Lower leg skin (tissue), 4 donors: ENCODE measurements around the gene CAMKMT. TPM values are rescaled to one million over a fixed set of nuclear protein-coding genes. Genes with fewer than 3 reads are reported as not detected.

Experiments
- DNase-seq, 2 donors: peaks; one replicate each; pipeline ENCODE4 v3.0.0-alpha.2; 2019; ENCODE audit warnings: low spot score in 2 of 2
- H3K4me3 ChIP-seq: fragments of 200-600 bp; sonication (generic); 2 replicates; pipeline ENCODE4 v1.5.1; 2017; ENCODE audit warnings: mild to moderate bottlenecking, low read depth; ENCODE audit not compliant: poor library complexity, severe bottlenecking
- POLR2A ChIP-seq, 2 donors: fragments of 450-650 bp; IDR thresholded peaks; one replicate each; pipeline ENCODE4 v1.6.1; 2016 to 2017; ENCODE audit warnings: antibody characterized with exemption in 2 of 2, mild to moderate bottlenecking in 1 of 2, moderate library complexity in 1 of 2
- WGBS, 2 donors: methylation state at CpG; one replicate each; pipeline ENCODE4 v1.1.5; 2018; 5-methylcytosine and 5-hydroxymethylcytosine counted together
- intact Hi-C: fragments of 100-400 bp; cut with DNase I; formaldehyde crosslinking; loops from one replicate; pipeline ENCODE4 v1.15.0; 2023; ENCODE audit warnings: low total_unique reads
- total RNA-seq, 4 donors: library from RNA; depleted of rRNA; stranded (reverse); fragments of >200 nt; gene quantifications; one replicate each; pipeline ENCODE4 v1.1.0, GENCODE V29; 2016
- TF ChIP-seq, protein P1 (sequence below), 3 donors: fragments of 450-650 bp; IDR thresholded peaks; one replicate each; pipeline ENCODE4 v1.5.1; 2016; ENCODE audit warnings: antibody characterized with exemption in 3 of 3, mild to moderate bottlenecking in 3 of 3, moderate library complexity in 2 of 3

The CAMKMT gene
- total RNA-seq, 4 donors from 2014 or later, result 4.2 to 18.3 (median 9.8) TPM

DNA sequence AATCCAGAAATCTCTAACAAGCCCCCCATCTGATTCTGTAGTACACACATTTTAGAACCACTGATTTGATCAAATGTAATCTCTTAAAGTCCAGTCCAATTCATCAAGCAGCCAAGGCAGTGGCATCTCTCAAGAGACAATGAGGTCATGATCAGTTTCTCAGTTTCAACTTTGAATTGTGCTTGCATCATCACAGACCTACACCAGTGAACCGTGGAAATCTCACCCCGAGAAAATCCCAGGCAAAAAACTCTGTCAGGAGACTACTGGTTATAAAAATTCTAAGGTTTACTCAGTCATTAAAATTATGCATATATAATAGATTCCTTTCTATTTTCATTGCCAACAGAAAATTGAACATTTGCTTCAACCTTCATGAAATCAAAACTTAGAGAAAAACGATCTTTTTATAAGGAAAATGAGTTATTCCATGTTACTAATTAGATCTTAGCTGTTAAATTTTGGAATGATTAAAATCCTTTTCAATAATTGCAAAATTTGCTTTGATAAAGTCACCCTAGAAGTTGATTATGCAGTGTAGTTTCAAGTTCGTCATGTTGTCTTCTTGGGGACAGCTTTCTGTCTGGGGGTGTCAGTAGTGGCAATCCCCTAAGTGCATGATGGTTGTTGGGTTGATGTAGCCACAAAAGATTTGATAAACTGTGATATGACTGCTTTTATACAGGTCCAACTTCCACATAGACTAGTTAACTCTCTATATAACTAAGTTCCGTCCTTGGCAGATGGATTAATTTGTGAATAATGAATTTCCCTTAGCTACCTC is 235.0 kb downstream of the CAMKMT start:
- intact Hi-C loops, result no loop called here
- WGBS, 2 donors, result 72 to 83% methylated on average over 5 of the region's 5 CpGs

DNA sequence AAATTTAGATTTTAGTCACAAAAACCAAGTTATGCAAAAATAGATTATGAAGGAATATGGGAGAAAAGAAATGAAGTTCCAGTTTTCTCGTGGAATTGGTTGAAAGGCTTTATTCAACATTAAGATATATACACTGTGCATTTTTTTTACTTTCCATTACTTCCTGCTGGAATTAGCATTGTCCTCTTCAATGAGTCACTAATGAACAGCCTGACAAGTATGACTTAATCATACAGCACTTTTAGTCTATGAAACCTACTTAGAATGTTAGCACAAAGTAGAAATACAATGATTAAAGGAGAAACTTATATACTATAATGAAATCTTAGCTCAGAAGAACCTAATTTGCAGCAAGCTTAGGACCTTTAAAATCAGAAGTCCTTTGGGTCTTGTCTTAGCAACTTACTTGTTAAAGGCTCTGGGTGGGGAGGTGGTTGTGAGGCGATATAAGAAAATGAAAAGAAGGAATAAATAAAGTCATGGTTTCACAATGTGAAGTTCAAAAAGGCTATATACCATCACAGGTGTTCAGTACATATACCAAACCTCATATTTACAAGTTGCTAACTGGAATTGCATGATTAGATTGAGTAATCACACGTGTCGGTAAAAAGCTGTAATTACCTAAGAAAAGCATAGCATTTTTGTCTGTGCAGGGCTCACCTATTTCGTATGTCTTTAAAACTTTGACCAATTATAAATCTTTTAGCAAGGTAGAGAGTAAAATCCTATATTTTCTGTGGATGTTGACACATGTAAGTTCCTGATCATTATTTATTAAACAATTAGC is 236.8 kb downstream of the CAMKMT start:
- intact Hi-C loops, result no loop called here
- TF ChIP-seq, protein P1, sequence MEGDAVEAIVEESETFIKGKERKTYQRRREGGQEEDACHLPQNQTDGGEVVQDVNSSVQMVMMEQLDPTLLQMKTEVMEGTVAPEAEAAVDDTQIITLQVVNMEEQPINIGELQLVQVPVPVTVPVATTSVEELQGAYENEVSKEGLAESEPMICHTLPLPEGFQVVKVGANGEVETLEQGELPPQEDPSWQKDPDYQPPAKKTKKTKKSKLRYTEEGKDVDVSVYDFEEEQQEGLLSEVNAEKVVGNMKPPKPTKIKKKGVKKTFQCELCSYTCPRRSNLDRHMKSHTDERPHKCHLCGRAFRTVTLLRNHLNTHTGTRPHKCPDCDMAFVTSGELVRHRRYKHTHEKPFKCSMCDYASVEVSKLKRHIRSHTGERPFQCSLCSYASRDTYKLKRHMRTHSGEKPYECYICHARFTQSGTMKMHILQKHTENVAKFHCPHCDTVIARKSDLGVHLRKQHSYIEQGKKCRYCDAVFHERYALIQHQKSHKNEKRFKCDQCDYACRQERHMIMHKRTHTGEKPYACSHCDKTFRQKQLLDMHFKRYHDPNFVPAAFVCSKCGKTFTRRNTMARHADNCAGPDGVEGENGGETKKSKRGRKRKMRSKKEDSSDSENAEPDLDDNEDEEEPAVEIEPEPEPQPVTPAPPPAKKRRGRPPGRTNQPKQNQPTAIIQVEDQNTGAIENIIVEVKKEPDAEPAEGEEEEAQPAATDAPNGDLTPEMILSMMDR (IDR thresholded peaks at IDR 0.05), result no peak
- no peak for TF ChIP-seq POLR2A (IDR thresholded peaks at IDR 0.05)
- H3K4me3 ChIP-seq, result no peak overlapping the region
- DNase-seq, result no peak
- WGBS, 2 donors, result 67 to 76% methylated on average over 5 of the region's 5 CpGs

More for the DNA sequence above, 235.0 kb downstream of the CAMKMT start:
- no peak overlapping the region for H3K4me3 ChIP-seq
- DNase-seq, result no peak
- TF ChIP-seq, protein P1 (IDR thresholded peaks at IDR 0.05), result no peak
- no peak for TF ChIP-seq POLR2A (IDR thresholded peaks at IDR 0.05)

DNA sequence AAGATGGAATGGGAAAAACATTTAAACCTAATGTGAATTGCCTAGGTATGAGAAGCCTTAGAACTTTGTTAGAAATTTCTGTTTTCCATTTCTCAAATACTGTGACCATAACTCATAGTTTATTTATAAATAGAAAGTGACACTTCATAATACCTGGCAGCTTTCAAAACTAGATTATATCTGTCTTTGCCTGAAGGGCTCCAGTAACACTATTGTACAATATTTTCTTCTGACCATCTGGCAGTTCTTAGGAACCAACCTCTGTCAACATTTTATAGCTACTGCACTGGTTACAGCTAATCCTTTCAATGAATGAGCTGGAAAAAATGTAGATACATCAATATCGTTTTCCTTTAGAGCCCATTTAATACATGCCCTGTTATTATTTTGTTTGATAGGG is 237.4 kb downstream of the CAMKMT start:
- H3K4me3 ChIP-seq, result no peak overlapping the region
- intact Hi-C loops, result no loop called here
- TF ChIP-seq, protein P1 (IDR thresholded peaks at IDR 0.05), result no peak
- no peak for DNase-seq
- WGBS, 2 donors, result 48 to 62% methylated on average over 1 of the region's 1 CpG

DNA sequence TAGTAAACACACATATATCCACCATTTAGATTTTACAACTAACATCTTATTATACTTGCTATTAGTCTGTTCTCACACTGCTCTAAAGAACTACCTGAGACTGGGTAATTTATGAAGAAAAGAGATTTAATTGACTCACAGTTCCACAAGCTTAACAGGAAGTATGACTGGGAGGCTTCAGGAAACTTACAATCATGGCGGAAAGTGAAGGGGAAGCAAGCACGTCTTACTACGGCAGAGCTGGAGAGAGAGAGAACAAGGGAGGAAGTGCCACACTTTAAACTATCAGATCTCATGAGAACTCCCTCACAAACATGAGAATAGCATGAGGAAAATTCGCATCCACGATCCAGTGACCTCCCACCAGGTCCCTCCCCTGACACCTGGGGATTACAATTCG is 240.7 kb downstream of the CAMKMT start:
- no peak for TF ChIP-seq POLR2A (IDR thresholded peaks at IDR 0.05)
- TF ChIP-seq, protein P1 (IDR thresholded peaks at IDR 0.05), result no peak
- WGBS, 2 donors, result 90 to 93% methylated on average over 6 of the region's 6 CpGs
- no peak for DNase-seq
- H3K4me3 ChIP-seq, result no peak overlapping the region
- intact Hi-C loops, result no loop called here

DNA sequence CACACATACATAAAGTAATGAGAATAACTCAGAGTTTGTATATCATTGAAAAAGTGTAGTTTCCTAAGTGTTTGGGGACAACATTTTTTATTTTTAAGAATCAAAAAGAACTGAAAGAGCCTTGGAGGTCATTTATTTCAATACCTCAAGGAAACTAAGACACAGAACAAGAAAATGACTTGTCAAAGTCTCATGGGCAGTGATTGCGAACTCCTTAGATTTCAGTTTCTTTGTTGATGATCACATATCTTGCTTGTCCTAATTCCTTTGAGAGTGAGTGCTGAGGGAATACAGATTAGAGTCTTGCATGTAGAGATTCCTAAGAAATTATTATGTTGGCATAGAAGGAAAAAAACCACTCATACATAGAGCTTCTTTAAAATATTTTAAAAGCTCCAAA is 243.8 kb downstream of the CAMKMT start:
- DNase-seq, result no peak
- WGBS, 2 donors, result 0 to 98% methylated on average over 1 of the region's 1 CpG
- intact Hi-C loops, result no loop called here
- TF ChIP-seq, protein P1 (IDR thresholded peaks at IDR 0.05), result no peak
- TF ChIP-seq POLR2A (IDR thresholded peaks at IDR 0.05), result no peak
- H3K4me3 ChIP-seq, result no peak overlapping the region
